Neural cell (in vitro differentiated cells): ENCODE measurements around the gene ZNF536. TPM values are rescaled to one million over a fixed set of nuclear protein-coding genes. Genes with fewer than 3 reads are reported as not detected.

ENCODE experiments used
- H2AFZ ChIP-seq: fragments of 200-600, 300-800 bp; sonication (generic), shearing (Covaris generic); 2 replicates; pipeline ENCODE4 v1.6.0; 2014; ENCODE audit warnings: low read depth, mild to moderate bottlenecking, antibody characterized with exemption, low read length, moderate library complexity
- H3F3A ChIP-seq: fragments of 200-600 bp; shearing (Covaris generic); 2 replicates; pipeline ENCODE4 v1.6.1; 2016; ENCODE audit warnings: mild to moderate bottlenecking, moderate library complexity, mixed read lengths, antibody characterized with exemption, low read length; ENCODE audit not compliant: insufficient read depth, poor library complexity, severe bottlenecking
- H3K27ac ChIP-seq: fragments of 200-600, 300-800 bp; sonication (generic), shearing (Covaris generic); 2 replicates; pipeline ENCODE4 v1.5.1; 2014; ENCODE audit warnings: mild to moderate bottlenecking, low read length, moderate library complexity
- H3K27me3 ChIP-seq: fragments of 300-800, 200-600 bp; sonication (generic), shearing (Covaris generic); 2 replicates; pipeline ENCODE4 v1.6.0; 2014; ENCODE audit warnings: mild to moderate bottlenecking, low read depth, low read length, moderate library complexity; ENCODE audit not compliant: insufficient read depth
- H3K36me3 ChIP-seq: fragments of 300-800, 200-600 bp; sonication (generic), shearing (Covaris generic); 2 replicates; pipeline ENCODE4 v1.5.1; 2014; ENCODE audit warnings: mild to moderate bottlenecking, antibody characterized with exemption, low read length, moderate library complexity; ENCODE audit not compliant: insufficient read depth
- H3K4me2 ChIP-seq: fragments of 300-800, 200-600 bp; sonication (generic), shearing (Covaris generic); 2 replicates; pipeline ENCODE4 v1.6.0; 2014; ENCODE audit warnings: mild to moderate bottlenecking, low read length
- H3K4me3 ChIP-seq: fragments of 300-800, 200-600 bp; sonication (generic), shearing (Covaris generic); 2 replicates; pipeline ENCODE4 v1.5.1; 2014; ENCODE audit warnings: mild to moderate bottlenecking, low read length, moderate library complexity
- H3K79me2 ChIP-seq: fragments of 200-600 bp; shearing (Covaris generic); replicated peaks from 2 replicates; pipeline ENCODE4 v1.6.0; 2014; ENCODE audit warnings: mild to moderate bottlenecking, low read length, moderate library complexity; ENCODE audit not compliant: insufficient read depth
- H3K9ac ChIP-seq: fragments of 300-800, 200-600 bp; sonication (generic), shearing (Covaris generic); 2 replicates; pipeline ENCODE4 v1.6.1; 2016; ENCODE audit warnings: mild to moderate bottlenecking, low read length, mixed read lengths
- H3K9me2 ChIP-seq: fragments of 200-600 bp; shearing (Covaris generic); 2 replicates; pipeline ENCODE4 v1.6.1; 2016; ENCODE audit warnings: mild to moderate bottlenecking, low read length, mixed read lengths; ENCODE audit not compliant: insufficient read depth
- H3K9me3 ChIP-seq: fragments of 200-600, 300-800 bp; sonication (generic), shearing (Covaris generic); 2 replicates; pipeline ENCODE4 v1.6.1; 2016; ENCODE audit warnings: mild to moderate bottlenecking, mixed run types, low read length, moderate library complexity, mixed read lengths
- H4K20me1 ChIP-seq: fragments of 200-600 bp; shearing (Covaris generic); 2 replicates; pipeline ENCODE4 v1.6.1; 2016; ENCODE audit warnings: mild to moderate bottlenecking, mixed run types; ENCODE audit not compliant: insufficient read depth
- EP300 ChIP-seq: fragments of 450-650 bp; conservative IDR thresholded peaks from 2 replicates; pipeline ENCODE4 v1.6.1; 2014; ENCODE audit warnings: antibody characterized with exemption, mild to moderate bottlenecking, moderate library complexity; ENCODE audit not compliant: poor library complexity, severe bottlenecking
- EZH2 ChIP-seq: fragments of 200-600, 300-800 bp; shearing (Covaris generic), sonication (generic); IDR thresholded peaks from 2 replicates; pipeline ENCODE4 v1.6.1; 2014; ENCODE audit warnings: antibody characterized with exemption, low read length, borderline replicate concordance, mild to moderate bottlenecking; ENCODE audit not compliant: insufficient read depth, poor library complexity, severe bottlenecking
- MXI1 ChIP-seq: fragments of 450-650 bp; conservative IDR thresholded peaks from 2 replicates; pipeline ENCODE4 v1.6.1; 2014; ENCODE audit warnings: antibody characterized with exemption, mild to moderate bottlenecking; ENCODE audit not compliant: poor library complexity, severe bottlenecking
- POLR2AphosphoS5 ChIP-seq: IDR thresholded peaks from 2 replicates; pipeline ENCODE4 v1.6.1; 2012
- RAD21 ChIP-seq: fragments of 450-650 bp; conservative IDR thresholded peaks from 2 replicates; pipeline ENCODE4 v1.6.1; 2014; ENCODE audit warnings: antibody characterized with exemption, mild to moderate bottlenecking, moderate library complexity
- SMC3 ChIP-seq: fragments of 450-650 bp; conservative IDR thresholded peaks from 2 replicates; pipeline ENCODE4 v1.6.1; 2014; ENCODE audit warnings: antibody characterized with exemption, mild to moderate bottlenecking, moderate library complexity; ENCODE audit not compliant: poor library complexity
- TAF1 ChIP-seq: IDR thresholded peaks from 2 replicates; pipeline ENCODE4 v1.6.1; 2012; ENCODE audit warnings: low read depth
- polyA plus RNA-seq: library from polyadenylated mRNA; depleted of rRNA; stranded (reverse); fragments of >200 nt; gene quantifications from 2 replicates; pipeline ENCODE4 v1.2.3, GENCODE V29; 2014
- TF ChIP-seq, protein P1 (sequence below): fragments of 450-650 bp; IDR thresholded peaks from 2 replicates; pipeline ENCODE4 v1.5.1; 2014; ENCODE audit warnings: antibody characterized with exemption, mild to moderate bottlenecking, moderate library complexity; ENCODE audit not compliant: poor library complexity, severe bottlenecking
- TF ChIP-seq, protein P2 (sequence below): IDR thresholded peaks from 2 replicates; pipeline ENCODE4 v1.6.1; 2012; ENCODE audit warnings: borderline replicate concordance

ZNF536 gene
- polyA plus RNA-seq, 1 donor from 2014 or later: 13.9 TPM

DNA sequence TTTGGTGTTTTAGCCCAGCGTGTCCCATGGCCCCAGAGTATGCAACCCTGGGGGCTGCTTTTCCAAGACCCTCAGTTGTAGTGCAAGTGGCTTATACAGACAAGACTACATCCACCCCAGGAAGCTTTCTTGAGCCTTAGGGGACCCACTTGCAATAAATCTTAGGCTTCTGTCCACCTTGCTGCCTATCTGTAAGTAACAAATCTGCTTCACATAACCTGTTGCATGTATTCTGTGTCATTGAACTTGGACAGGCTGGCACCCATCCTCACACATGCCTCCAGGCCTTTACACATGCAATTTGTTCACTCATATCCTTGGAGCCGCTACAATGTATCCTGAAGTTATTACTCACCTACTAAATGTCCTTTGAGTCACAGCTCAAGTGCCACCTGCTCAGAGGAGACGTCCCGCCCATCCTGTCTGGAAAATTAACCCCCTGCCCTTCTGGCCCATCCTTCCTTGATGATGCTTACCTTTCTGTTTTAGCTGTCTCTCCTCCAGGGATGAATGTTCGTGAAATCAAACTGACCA lies 101.2 kb downstream of the ZNF536 start:
- Histone ChIP-seq H3K4me3 (no peak overlapping the region), H3F3A (no peaks in the 10 kb centered on the region), H3K27me3 (no peaks in the 10 kb centered on the region), H3K9me2 (no peaks in the 10 kb centered on the region), H2AFZ (no peak overlapping the region), H3K79me2 (no peaks in the 10 kb centered on the region), H4K20me1 (no peaks in the 10 kb centered on the region), H3K4me2 (no peak overlapping the region), H3K9me3 (no peaks in the 10 kb centered on the region), H3K9ac (no peak overlapping the region), H3K36me3 (no peaks in the 10 kb centered on the region), H3K27ac (no peak overlapping the region)
- TF ChIP-seq MXI1 (no peak), EZH2 (no peak), EP300 (no peak), POLR2AphosphoS5 (no peak), RAD21 (no peak), SMC3 (no peak), TAF1 (no peak)
- TF ChIP-seq, protein P1, sequence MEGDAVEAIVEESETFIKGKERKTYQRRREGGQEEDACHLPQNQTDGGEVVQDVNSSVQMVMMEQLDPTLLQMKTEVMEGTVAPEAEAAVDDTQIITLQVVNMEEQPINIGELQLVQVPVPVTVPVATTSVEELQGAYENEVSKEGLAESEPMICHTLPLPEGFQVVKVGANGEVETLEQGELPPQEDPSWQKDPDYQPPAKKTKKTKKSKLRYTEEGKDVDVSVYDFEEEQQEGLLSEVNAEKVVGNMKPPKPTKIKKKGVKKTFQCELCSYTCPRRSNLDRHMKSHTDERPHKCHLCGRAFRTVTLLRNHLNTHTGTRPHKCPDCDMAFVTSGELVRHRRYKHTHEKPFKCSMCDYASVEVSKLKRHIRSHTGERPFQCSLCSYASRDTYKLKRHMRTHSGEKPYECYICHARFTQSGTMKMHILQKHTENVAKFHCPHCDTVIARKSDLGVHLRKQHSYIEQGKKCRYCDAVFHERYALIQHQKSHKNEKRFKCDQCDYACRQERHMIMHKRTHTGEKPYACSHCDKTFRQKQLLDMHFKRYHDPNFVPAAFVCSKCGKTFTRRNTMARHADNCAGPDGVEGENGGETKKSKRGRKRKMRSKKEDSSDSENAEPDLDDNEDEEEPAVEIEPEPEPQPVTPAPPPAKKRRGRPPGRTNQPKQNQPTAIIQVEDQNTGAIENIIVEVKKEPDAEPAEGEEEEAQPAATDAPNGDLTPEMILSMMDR: no peak
- TF ChIP-seq, protein P2, sequence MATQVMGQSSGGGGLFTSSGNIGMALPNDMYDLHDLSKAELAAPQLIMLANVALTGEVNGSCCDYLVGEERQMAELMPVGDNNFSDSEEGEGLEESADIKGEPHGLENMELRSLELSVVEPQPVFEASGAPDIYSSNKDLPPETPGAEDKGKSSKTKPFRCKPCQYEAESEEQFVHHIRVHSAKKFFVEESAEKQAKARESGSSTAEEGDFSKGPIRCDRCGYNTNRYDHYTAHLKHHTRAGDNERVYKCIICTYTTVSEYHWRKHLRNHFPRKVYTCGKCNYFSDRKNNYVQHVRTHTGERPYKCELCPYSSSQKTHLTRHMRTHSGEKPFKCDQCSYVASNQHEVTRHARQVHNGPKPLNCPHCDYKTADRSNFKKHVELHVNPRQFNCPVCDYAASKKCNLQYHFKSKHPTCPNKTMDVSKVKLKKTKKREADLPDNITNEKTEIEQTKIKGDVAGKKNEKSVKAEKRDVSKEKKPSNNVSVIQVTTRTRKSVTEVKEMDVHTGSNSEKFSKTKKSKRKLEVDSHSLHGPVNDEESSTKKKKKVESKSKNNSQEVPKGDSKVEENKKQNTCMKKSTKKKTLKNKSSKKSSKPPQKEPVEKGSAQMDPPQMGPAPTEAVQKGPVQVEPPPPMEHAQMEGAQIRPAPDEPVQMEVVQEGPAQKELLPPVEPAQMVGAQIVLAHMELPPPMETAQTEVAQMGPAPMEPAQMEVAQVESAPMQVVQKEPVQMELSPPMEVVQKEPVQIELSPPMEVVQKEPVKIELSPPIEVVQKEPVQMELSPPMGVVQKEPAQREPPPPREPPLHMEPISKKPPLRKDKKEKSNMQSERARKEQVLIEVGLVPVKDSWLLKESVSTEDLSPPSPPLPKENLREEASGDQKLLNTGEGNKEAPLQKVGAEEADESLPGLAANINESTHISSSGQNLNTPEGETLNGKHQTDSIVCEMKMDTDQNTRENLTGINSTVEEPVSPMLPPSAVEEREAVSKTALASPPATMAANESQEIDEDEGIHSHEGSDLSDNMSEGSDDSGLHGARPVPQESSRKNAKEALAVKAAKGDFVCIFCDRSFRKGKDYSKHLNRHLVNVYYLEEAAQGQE: no peak

DNA sequence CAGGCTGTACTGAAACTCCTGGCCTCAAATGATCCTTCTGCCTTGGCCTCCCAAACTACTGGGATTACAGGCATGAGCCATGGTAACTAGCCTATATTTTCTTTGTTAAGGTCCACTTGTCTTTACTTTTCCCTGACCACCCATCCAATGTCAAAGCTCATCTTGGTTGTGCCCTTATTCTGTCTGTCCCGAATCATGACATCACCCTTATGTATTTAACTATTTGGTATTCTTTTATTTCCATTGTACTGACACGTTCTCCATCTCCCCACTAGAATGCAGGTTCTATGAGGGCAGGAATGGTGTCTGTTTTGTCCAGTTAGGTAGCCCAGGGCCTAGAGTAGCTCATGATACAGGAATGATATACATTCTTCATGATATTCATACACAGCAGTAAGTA lies 104.8 kb downstream of the ZNF536 start:
- Histone ChIP-seq H3F3A (no peaks in the 10 kb centered on the region), H3K27me3 (no peaks in the 10 kb centered on the region), H3K4me2 (no peak overlapping the region), H3K9me2 (no peaks in the 10 kb centered on the region), H3K9ac (no peak overlapping the region), H3K36me3 (no peaks in the 10 kb centered on the region), H3K4me3 (no peak overlapping the region), H3K27ac (no peak overlapping the region), H4K20me1 (no peaks in the 10 kb centered on the region), H3K9me3 (no peaks in the 10 kb centered on the region), H3K79me2 (no peaks in the 10 kb centered on the region), H2AFZ (no peak overlapping the region)
- TF ChIP-seq EP300 (no peak), MXI1 (no peak)

DNA sequence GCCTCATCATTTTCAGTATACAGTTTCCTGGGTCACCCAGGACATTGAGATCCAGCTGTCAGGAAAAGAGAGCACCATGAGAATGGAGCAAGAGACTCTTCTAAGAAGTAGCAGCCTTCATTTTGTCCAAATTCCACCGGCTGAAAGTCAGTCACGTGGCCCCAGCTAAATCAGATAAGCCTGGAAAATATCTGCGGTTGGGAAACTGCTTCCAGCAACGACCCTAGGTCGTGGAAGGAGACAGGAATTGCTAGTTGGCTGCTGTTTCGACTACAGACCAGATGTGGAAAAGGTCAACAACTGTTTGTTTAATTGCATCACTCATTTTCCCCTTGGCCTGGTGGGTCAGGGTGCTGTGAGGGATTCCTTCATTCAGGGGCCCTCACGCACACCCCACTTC lies 107.0 kb downstream of the ZNF536 start:
- no peak overlapping the region for H3K4me2 ChIP-seq
- TF ChIP-seq SMC3: no peak
- TF ChIP-seq TAF1: no peak
- TF ChIP-seq RAD21: no peak
- TF ChIP-seq, protein P1: no peak
- TF ChIP-seq EZH2: no peak
- TF ChIP-seq POLR2AphosphoS5: no peak
- H4K20me1 ChIP-seq: no peaks in the 10 kb centered on the region
- no peaks in the 10 kb centered on the region for H3K9me3 ChIP-seq
- H2AFZ ChIP-seq: no peak overlapping the region
- no peaks in the 10 kb centered on the region for H3K36me3 ChIP-seq
- H3K4me3 ChIP-seq: no peak overlapping the region
- H3K27ac ChIP-seq: no peak overlapping the region
- H3F3A ChIP-seq: no peaks in the 10 kb centered on the region
- no peaks in the 10 kb centered on the region for H3K79me2 ChIP-seq
- no peaks in the 10 kb centered on the region for H3K9me2 ChIP-seq
- H3K9ac ChIP-seq: no peak overlapping the region
- H3K27me3 ChIP-seq: no peaks in the 10 kb centered on the region
